ENCODE measurements around the gene FAM20C.
"Not testable (repeated sequence)": the region's sequence is repeated elsewhere in the genome, so short reads cannot be mapped to it uniquely, and the experiment has no call there.

FAM20C gene

DNA sequence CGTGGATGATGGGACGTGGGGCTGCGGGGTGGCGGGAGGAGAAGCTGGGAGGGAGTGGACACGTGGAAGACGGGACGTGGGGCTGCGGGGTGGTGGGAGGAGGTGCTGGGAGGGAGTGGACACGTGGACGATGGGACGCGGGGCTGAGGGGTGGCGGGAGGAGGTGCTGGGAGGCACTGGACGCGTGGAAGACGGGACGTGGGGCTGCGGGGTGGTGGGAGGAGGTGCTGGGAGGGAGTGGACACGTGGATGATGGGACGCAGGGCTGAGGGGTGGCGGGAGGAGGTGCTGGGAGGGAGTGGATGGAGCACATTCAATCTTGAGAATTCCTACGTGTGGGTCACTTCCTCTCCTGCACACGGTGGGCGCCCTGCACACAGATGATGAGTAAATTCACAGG is 104.8 kb downstream of the FAM20C start:
- not testable (repeated sequence) for DNase-seq

DNA sequence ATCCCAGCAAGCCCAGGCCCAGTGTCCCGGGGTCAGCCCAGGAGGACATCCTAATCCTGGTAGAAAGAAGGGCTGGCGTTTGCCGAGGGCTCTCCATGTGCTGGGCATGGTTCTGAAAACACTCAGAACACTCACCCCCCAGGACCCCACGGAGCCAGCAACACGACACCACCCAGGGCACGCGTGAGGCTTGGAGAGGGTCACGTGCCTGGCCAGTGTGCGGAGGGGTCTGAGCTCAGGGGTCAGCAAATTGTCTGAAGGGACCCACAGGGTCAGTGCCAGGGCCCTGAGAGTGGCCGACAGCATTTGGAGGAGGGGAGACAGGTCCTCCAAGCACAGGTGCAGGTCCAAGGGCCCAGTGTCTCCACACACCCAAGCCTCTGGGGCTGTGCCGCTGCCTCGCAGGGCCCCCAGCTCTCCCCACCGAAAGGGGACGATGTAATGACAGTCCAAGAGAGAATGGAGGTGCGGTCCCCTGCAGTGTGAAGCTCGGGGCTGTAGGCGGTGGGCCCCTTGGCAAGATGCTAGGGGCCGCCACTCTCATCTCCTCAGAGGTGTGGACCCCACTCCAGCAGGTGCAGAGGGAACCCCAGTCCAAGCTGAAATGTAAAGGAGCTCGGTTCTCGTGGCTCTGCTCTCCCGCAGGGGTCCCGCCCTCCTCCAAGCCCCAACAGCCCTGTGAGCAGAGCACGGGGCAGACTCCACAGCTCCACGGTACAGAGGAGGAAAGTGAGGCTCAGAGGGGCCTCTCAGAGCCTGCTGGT is 105.4 kb downstream of the FAM20C start:
- DNase-seq = no peak

DNA sequence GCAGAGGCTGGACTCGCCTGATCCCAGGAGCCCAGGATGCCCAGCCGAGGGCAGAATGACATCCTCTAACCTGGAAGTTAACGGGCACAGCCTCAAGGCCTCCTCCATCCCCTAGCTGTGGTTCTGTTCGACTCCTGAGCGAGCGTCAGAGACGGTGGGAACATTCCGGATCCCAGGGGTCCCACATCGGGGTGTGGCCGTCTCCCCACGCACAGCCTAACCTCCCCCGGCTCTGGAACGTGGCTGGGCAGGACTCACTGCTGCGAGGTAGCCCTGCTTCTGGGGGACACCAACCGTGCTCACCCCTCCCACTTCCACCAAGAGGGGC is 106.0 kb downstream of the FAM20C start:
- no peak for DNase-seq

GRCh38 chr7:298743-299142 is 106.4 kb downstream of the FAM20C start:
- no peak for DNase-seq

GRCh38 chr7:299169-299568 is 106.8 kb downstream of the FAM20C start:
- no peak for DNase-seq

GRCh38 chr7:299628-300027 is 107.3 kb downstream of the FAM20C start:
- no peak for DNase-seq

DNA sequence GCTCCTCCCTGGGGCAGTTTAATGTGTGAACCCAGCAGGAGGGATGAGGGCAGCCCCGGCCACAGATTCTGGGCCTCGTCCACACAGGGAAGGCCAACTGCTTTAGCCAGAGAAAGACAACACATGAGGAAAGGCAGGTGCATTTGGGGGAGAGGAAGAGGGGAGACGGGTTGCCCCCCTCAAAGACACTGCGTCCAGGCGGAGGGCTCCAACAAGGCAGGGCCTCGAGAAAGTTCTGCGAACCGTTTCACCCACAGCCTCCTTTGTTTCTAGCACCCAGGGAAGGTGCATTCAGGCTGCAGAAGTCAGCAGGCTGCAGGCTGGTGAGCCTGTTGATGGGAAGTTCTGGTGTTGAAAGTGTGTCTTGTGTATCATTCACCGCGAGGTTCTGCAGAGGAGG is 107.7 kb downstream of the FAM20C start:
- no peak for DNase-seq

GRCh38 chr7:300546-301290 is 108.3 kb downstream of the FAM20C start:
- DNase-seq = no peak

- DNase-seq = no peak
Observed at GRCh38 chr7:301291-302053, 109.1 kb downstream of the FAM20C start.

DNA sequence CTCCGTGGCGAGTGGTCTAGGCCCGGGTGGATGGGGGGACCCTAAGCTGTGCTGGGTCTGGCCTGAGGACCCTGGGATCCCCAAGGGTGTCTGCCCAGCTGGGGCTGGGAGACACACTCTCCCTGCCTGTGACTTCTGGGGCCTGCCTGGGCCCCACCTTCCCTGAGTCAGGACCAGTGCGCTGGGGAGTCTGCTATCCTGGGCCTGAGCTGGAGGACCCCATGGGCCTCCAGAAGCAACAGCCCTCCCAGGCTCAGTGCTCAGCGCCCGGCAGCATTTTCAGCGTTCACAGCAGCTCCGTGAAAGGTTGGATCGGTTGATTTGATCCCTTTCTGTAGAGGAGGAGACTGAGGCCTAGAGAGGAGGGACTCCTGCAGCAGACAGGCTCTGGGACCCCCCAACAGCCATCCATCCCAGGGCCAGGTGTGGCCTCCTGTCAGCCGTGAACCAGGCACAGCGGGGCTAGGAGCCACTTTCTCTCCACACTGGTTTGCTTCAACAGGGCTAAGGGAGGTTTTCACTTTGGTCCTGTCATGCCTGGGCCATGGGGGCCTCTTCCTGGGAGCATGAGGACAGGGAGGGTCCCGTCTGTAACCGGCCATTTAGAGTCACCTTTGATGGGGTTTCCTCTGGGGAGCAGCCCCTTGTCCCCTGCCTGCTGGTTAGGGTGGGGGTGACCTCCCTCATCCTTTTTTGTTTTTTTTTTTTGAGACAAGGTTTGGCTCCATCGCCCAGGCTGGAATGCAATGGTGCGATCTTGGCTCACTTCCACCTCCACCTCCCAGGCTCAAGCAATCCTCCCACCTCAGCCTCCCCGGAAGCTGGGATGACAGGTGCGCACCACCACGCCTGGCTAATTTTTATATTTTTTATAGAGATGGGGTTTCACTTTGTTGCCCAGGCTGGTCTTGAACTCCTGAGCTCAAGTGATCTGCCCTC is 110.0 kb downstream of the FAM20C start:
- no peak for DNase-seq

DNA sequence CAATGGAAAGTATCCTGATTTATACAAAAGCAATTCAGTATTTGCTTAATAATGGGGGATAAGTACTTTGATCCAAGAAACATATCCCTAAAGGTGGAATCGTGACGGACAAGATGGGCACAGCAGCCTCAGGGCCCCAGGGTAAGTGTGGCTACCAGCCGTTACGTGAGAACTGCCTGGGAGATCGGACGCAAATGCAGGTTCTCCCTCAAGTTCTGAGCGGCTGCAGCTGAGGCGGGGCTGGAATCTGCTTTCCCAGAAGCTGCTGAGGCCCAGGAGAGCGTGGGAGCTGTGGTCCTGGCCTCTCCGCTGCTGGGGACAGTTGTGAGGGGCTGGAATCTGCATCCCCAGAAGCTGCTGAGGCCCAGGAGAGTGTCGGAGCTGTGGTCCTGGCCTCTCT is 111.1 kb downstream of the FAM20C start:
- DNase-seq = no peak

- no peak for DNase-seq
Observed at GRCh38 chr7:303884-304573, 111.7 kb downstream of the FAM20C start.

DNA sequence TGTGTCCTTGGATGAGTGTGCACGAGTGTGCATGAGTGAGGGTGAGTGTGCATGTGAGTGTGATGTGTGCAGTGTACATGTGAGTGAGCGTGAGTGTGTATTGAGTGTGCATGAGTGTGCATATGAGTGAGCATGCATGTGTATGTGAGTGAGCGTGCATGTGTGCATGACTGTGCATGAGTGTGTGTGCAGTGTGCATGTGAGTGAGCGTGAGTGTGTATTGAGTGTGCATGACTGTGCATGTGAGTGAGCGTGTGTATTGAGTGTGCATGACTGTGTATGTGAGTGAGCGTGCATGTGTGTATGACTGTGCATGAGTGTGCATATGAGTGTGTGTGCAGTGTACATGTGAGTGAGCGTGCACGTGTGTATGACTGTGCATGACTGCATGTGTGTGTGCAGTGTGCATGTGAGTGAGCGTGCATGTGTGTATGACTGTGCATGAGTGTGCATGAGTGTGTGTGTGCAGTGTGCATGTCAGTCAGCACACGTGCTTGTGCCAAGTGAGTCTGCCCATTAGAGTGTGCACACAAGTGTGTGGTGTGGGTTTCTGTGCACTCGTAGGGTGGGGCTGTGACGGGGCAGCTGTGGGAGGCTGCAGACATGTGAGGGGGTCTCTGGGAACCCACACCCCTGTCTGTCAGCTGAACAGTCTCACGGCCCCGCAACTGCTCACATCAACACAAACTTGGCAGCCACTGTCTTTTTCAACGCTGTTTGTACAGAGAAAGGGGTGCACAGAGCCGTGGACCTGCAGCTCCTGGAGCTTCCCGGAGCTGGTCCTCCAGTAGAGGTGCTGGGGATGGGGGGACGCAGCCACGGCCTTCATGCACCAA is 112.4 kb downstream of the FAM20C start:
- DNase-seq = no peak

GRCh38 chr7:305410-306151 is 113.2 kb downstream of the FAM20C start:
- DNase-seq = no peak

DNA sequence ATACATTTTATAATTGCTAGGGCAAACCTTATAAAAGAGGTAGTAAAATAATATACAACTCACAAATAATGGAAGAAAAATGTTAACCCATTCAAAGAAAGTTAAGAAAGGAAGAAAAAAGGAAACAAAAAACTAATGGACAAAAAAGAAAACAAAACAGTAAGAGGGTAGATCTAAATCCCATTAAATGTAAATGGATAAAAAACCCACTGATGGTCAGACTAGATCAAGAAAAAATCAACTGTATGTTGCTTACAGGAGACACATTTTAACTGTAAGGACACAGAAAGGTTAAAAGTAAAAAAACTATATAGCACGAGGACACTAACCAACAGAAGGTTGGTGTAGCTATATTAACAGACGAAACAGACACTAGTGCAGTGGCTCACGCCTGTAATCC is 115.6 kb downstream of the FAM20C start:
- DNase-seq = no peak

GRCh38 chr7:309586-310228 is 117.3 kb downstream of the FAM20C start:
- no peak for DNase-seq
